HepG2 (cell line): ENCODE data around the gene STAT5A. TPM values are rescaled to one million over a fixed set of nuclear protein-coding genes. Genes with fewer than 3 reads are reported as not detected.

Experiments used
- ARNTL ChIP-seq: sonication (generic); formaldehyde crosslinking; IDR thresholded peaks from 2 replicates; pipeline ENCODE4 v1.4.0; 2020; ENCODE audit warnings: mild to moderate bottlenecking, missing genetic modification reagents
- DNMT3B ChIP-seq: conservative IDR thresholded peaks from 2 replicates; pipeline ENCODE4 v1.6.1; 2016; ENCODE audit warnings: missing biosample characterization, control low read depth
- FIP1L1 ChIP-seq: fragments of 200-400 bp; formaldehyde crosslinking; IDR thresholded peaks from 2 replicates; pipeline ENCODE4 v1.6.1; 2018; ENCODE audit warnings: low read depth, mild to moderate bottlenecking, low read length, moderate library complexity, borderline replicate concordance; ENCODE audit not compliant: insufficient read depth
- GATAD1 ChIP-seq: IDR thresholded peaks from 2 replicates; pipeline ENCODE4 v1.6.1; 2016; ENCODE audit warnings: missing genetic modification reagents, missing compliant biosample characterization
- IRF2 ChIP-seq: IDR thresholded peaks from 2 replicates; pipeline ENCODE4 v1.6.1; 2018; ENCODE audit warnings: missing genetic modification reagents, missing compliant biosample characterization
- KDM5B ChIP-seq: sonication (generic); formaldehyde crosslinking; IDR thresholded peaks from 2 replicates; pipeline ENCODE4 v1.4.0; 2020; ENCODE audit warnings: missing genetic modification reagents, mild to moderate bottlenecking, borderline replicate concordance
- KMT2A ChIP-seq: sonication (generic); formaldehyde crosslinking; IDR thresholded peaks from 2 replicates; pipeline ENCODE4 v1.4.0; 2020; ENCODE audit warnings: missing genetic modification reagents
- MTA3 ChIP-seq: sonication (generic); formaldehyde crosslinking; IDR thresholded peaks from 2 replicates; pipeline ENCODE4 v1.4.0; 2020; ENCODE audit warnings: missing genetic modification reagents
- PLRG1 ChIP-seq: fragments of 450-650 bp; conservative IDR thresholded peaks from 2 replicates; pipeline ENCODE4 v1.6.1; 2016
- SMAD1 ChIP-seq: sonication (generic); formaldehyde crosslinking; IDR thresholded peaks from 2 replicates; pipeline ENCODE4 v1.4.0; 2020; ENCODE audit warnings: missing genetic modification reagents, low read depth, mild to moderate bottlenecking, borderline replicate concordance
- ZEB1 ChIP-seq: IDR thresholded peaks from 2 replicates; pipeline ENCODE4 v1.6.1; 2012; ENCODE audit warnings: mild to moderate bottlenecking, low read depth, inconsistent platforms; ENCODE audit not compliant: insufficient replicate concordance
- ZNF18 ChIP-seq: sonication (generic); formaldehyde crosslinking; IDR thresholded peaks from 2 replicates; pipeline ENCODE4 v1.8.0; 2022; ENCODE audit warnings: mild to moderate bottlenecking, missing genetic modification reagents; ENCODE audit not compliant: insufficient replicate concordance
- ZNF337 ChIP-seq: sonication (generic); formaldehyde crosslinking; IDR thresholded peaks from 2 replicates; pipeline ENCODE4 v1.5.1; 2020; ENCODE audit warnings: missing genetic modification reagents, low read depth, mild to moderate bottlenecking, borderline replicate concordance
- ZNF761 ChIP-seq: sonication (generic); formaldehyde crosslinking; conservative IDR thresholded peaks from 2 replicates; pipeline ENCODE4 v1.4.0; 2020; ENCODE audit warnings: mild to moderate bottlenecking, missing genetic modification reagents
- polyA plus RNA-seq, 8 experiments: library from polyadenylated mRNA; depleted of rRNA in 3 of 8; stranded (reverse) in 7 of 8; unstranded in 1 of 8; fragments of >200 nt; fragmentation: Illumina TruSeq in 4 of 8; extraction: Trizol in 4 of 8; gene quantifications; 2 replicates each; pipeline versions ENCODE4 v1.2.1 to v1.2.3, GENCODE V29; 2011 to 2016; ENCODE audit warnings: low read depth in 4 of 8, missing spikeins in 1 of 8, mixed read lengths in 1 of 8; ENCODE audit not compliant: insufficient read depth in 1 of 8
- total RNA-seq, 5 experiments: library from RNA; depleted of rRNA; stranded (reverse); fragments of >200 nt; fragmentation: Illumina TruSeq; extraction: Trizol; gene quantifications; 2 replicates each; pipeline ENCODE4 v1.2.3, GENCODE V29; 2016; ENCODE audit warnings: low read depth in 1 of 5
- TF ChIP-seq, protein P1 (sequence below): sonication (generic); formaldehyde crosslinking; IDR thresholded peaks from 2 replicates; pipeline ENCODE4 v1.9.0; 2022; ENCODE audit warnings: missing genetic modification reagents, mild to moderate bottlenecking, borderline replicate concordance
- TF ChIP-seq, protein P2 (sequence below): sonication (generic); formaldehyde crosslinking; IDR thresholded peaks from 2 replicates; pipeline ENCODE4 v1.5.0; 2020; ENCODE audit warnings: mild to moderate bottlenecking, missing genetic modification reagents
- TF ChIP-seq, protein P3 (sequence below): sonication (generic); formaldehyde crosslinking; IDR thresholded peaks from 2 replicates; pipeline ENCODE4 v1.4.0; 2020; ENCODE audit warnings: mild to moderate bottlenecking, missing genetic modification reagents
- TF ChIP-seq, protein P4 (sequence below): fragments of 450-650 bp; IDR thresholded peaks from 2 replicates; pipeline ENCODE4 v1.6.1; 2017
- TF ChIP-seq, protein P5 (sequence below): IDR thresholded peaks from 2 replicates; pipeline ENCODE4 v1.6.1; 2018; ENCODE audit warnings: missing genetic modification reagents

STAT5A gene
- total and polyA plus RNA-seq, 2 of the 13 experiments (the other 11 are each of a cell fraction or from before 2014, with no cell fraction given): 1.4 to 4.1 TPM

DNA sequence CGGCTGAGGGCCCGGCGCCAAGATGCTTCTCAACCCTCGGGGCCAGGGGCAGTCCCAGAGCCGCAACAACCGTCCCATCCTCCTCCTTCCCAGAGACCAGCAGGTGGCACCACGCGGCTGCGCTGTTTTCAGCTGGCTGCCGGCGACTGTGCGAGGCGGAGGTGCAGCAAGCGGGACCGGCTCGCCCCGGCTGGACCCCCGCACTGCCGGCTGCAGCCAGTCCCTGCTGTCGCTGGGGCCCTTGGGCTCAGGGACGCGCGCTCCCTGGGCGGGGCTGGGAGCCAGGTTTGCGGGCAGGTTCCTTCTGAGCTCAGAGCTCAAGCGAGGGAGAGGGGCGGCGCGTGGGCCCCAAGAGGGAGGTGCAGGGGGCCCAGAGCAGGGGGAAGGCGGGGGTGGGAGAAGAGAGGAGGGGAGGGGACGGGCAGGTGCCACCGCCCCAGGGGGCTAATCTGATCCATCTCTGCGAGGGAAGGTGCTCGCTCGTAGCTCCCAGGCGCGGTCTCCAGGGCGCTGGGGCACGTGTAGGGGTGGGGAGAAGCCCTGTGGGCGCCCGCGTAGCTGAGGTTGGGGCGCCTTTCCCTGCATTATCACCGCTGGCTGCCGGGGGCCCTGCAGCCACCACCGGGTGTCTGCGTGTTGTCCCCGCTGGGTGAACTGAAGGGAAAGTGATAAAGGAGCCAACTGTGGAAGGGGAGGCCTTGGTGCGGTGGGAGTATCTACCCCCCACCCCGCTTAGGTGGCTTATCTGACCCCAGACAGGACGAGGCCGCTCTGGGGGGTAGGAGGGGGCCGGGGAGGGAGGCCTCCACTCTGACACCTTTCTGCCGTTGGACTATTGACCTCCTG is 24.2 kb downstream of the STAT5A start (continued):
- TF ChIP-seq, protein P1, sequence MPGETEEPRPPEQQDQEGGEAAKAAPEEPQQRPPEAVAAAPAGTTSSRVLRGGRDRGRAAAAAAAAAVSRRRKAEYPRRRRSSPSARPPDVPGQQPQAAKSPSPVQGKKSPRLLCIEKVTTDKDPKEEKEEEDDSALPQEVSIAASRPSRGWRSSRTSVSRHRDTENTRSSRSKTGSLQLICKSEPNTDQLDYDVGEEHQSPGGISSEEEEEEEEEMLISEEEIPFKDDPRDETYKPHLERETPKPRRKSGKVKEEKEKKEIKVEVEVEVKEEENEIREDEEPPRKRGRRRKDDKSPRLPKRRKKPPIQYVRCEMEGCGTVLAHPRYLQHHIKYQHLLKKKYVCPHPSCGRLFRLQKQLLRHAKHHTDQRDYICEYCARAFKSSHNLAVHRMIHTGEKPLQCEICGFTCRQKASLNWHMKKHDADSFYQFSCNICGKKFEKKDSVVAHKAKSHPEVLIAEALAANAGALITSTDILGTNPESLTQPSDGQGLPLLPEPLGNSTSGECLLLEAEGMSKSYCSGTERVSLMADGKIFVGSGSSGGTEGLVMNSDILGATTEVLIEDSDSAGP (CRISPR knock-in tag): peak; percentile 92
- peak; percentile 62 for TF ChIP-seq ZNF18
- TF ChIP-seq, protein P2, sequence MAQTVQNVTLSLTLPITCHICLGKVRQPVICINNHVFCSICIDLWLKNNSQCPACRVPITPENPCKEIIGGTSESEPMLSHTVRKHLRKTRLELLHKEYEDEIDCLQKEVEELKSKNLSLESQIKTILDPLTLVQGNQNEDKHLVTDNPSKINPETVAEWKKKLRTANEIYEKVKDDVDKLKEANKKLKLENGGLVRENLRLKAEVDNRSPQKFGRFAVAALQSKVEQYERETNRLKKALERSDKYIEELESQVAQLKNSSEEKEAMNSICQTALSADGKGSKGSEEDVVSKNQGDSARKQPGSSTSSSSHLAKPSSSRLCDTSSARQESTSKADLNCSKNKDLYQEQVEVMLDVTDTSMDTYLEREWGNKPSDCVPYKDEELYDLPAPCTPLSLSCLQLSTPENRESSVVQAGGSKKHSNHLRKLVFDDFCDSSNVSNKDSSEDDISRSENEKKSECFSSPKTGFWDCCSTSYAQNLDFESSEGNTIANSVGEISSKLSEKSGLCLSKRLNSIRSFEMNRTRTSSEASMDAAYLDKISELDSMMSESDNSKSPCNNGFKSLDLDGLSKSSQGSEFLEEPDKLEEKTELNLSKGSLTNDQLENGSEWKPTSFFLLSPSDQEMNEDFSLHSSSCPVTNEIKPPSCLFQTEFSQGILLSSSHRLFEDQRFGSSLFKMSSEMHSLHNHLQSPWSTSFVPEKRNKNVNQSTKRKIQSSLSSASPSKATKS (CRISPR knock-in tag): no peak; the same call in 1 of the 2 replicates
- peak; percentile 86 for TF ChIP-seq ARNTL (CRISPR knock-in tag)
- TF ChIP-seq MTA3 (CRISPR knock-in tag): no peak
- TF ChIP-seq IRF2 (CRISPR knock-in tag): peak; percentile 44; the same call in 1 of the 2 replicates
- peak; percentile 84 for TF ChIP-seq KDM5B (CRISPR knock-in tag)
- no peak for TF ChIP-seq SMAD1 (CRISPR knock-in tag)
- TF ChIP-seq ZEB1: peak; percentile 33
- TF ChIP-seq, protein P3, sequence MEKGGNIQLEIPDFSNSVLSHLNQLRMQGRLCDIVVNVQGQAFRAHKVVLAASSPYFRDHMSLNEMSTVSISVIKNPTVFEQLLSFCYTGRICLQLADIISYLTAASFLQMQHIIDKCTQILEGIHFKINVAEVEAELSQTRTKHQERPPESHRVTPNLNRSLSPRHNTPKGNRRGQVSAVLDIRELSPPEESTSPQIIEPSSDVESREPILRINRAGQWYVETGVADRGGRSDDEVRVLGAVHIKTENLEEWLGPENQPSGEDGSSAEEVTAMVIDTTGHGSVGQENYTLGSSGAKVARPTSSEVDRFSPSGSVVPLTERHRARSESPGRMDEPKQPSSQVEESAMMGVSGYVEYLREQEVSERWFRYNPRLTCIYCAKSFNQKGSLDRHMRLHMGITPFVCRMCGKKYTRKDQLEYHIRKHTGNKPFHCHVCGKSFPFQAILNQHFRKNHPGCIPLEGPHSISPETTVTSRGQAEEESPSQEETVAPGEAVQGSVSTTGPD (CRISPR knock-in tag): no peak
- TF ChIP-seq ZNF761 (CRISPR knock-in tag): peak; percentile 94; the same call in 1 of the 2 replicates
- peak; percentile 47 for TF ChIP-seq GATAD1 (CRISPR knock-in tag)
- TF ChIP-seq, protein P4, sequence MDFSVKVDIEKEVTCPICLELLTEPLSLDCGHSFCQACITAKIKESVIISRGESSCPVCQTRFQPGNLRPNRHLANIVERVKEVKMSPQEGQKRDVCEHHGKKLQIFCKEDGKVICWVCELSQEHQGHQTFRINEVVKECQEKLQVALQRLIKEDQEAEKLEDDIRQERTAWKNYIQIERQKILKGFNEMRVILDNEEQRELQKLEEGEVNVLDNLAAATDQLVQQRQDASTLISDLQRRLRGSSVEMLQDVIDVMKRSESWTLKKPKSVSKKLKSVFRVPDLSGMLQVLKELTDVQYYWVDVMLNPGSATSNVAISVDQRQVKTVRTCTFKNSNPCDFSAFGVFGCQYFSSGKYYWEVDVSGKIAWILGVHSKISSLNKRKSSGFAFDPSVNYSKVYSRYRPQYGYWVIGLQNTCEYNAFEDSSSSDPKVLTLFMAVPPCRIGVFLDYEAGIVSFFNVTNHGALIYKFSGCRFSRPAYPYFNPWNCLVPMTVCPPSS: no peak
- TF ChIP-seq KMT2A (CRISPR knock-in tag): peak; percentile 76; the same call in 1 of the 2 replicates
- TF ChIP-seq, protein P5, sequence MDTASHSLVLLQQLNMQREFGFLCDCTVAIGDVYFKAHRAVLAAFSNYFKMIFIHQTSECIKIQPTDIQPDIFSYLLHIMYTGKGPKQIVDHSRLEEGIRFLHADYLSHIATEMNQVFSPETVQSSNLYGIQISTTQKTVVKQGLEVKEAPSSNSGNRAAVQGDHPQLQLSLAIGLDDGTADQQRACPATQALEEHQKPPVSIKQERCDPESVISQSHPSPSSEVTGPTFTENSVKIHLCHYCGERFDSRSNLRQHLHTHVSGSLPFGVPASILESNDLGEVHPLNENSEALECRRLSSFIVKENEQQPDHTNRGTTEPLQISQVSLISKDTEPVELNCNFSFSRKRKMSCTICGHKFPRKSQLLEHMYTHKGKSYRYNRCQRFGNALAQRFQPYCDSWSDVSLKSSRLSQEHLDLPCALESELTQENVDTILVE (CRISPR knock-in tag): peak; percentile 81
- TF ChIP-seq ZNF337 (CRISPR knock-in tag): 0 out of 2 replicates have a peak, but pooled peaks have one; percentile 16
- TF ChIP-seq DNMT3B: no peak
- no peak for TF ChIP-seq FIP1L1
- TF ChIP-seq PLRG1: no peak
